Colon (tissue), 2 donors: ENCODE data around the gene EFCAB8.
"Not testable (repeated sequence)": the region's sequence is repeated elsewhere in the genome, so short reads cannot be mapped to it uniquely, and the experiment has no call there.

Experiments
- FAIRE-seq: peaks from 2 replicates; lab custom pipeline; 2012; peaks lifted over from hg19 to GRCh38; lab: Jason Lieb, UNC
- donor health status: control.
- donor health status: control.

Gene EFCAB8

GRCh38 chr20:32972181-32973076 lies 113.7 kb downstream of the EFCAB8 start:
- FAIRE-seq: no peak

- FAIRE-seq: no peak
Measured at GRCh38 chr20:32973077-32973717, 114.5 kb downstream of the EFCAB8 start.

GRCh38 chr20:32974204-32975064 lies 115.7 kb downstream of the EFCAB8 start:
- not testable (repeated sequence) for FAIRE-seq

GRCh38 chr20:32975121-32975520 lies 116.4 kb downstream of the EFCAB8 start:
- FAIRE-seq: not testable (repeated sequence)

GRCh38 chr20:32975698-32976674 lies 117.3 kb downstream of the EFCAB8 start:
- FAIRE-seq: no peak

GRCh38 chr20:32976746-32977145 lies 118.0 kb downstream of the EFCAB8 start:
- FAIRE-seq: no peak

GRCh38 chr20:32977281-32978008 lies 118.7 kb downstream of the EFCAB8 start:
- no peak for FAIRE-seq

- no peak for FAIRE-seq
Measured at GRCh38 chr20:32978009-32978335, 119.2 kb downstream of the EFCAB8 start.

GRCh38 chr20:32979201-32979998 lies 120.7 kb downstream of the EFCAB8 start:
- no peak for FAIRE-seq

- no peak for FAIRE-seq
Measured at GRCh38 chr20:32980131-32980941, 121.6 kb downstream of the EFCAB8 start.

- FAIRE-seq: no peak
Measured at GRCh38 chr20:32980990-32981389, 122.3 kb downstream of the EFCAB8 start.

- no peak for FAIRE-seq
Measured at GRCh38 chr20:32982617-32983458, 124.1 kb downstream of the EFCAB8 start.

GRCh38 chr20:32983459-32984112 lies 124.9 kb downstream of the EFCAB8 start:
- no peak for FAIRE-seq

GRCh38 chr20:32984196-32984595 lies 125.5 kb downstream of the EFCAB8 start:
- no peak for FAIRE-seq

- FAIRE-seq: no peak
Measured at GRCh38 chr20:32984631-32985354, 126.1 kb downstream of the EFCAB8 start.

GRCh38 chr20:32985596-32985995 lies 126.9 kb downstream of the EFCAB8 start:
- FAIRE-seq: no peak
